ENCODE results near the gene FOXP1.
A peak's percentile ranks its signal among the peaks of the same experiment; 100 is the strongest.

FOXP1 gene

DNA sequence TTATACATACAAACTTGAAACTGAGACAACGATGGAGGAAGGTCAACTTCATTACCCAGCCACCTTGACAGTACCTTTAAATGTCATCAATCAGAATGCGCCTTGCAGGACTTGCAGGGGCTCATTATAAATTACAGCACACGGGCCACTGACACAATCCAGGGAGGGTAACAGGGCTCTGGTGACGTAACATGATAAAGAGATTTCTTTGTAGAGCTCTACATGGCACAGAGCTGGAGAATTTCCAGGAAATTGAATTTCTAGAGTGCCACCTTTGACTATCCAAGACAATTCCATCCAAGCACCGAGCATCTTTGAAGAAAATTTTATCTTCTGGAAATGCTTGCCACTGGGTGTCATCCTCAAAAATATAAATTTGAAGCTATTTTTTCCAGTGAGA, 486.0 kb downstream of the FOXP1 start:
- Mint-ChIP-seq H3K27me3 (no peaks in the 10 kb centered on the region), H3K36me3 (ENCODE audit: insufficient read depth) (no peaks in the 10 kb centered on the region), H3K4me3 (no peak overlapping the region), H3K27ac (peak overlapping the region in 1 of 2 donors; percentile 20), H3K4me1 (ENCODE audit: low read depth in 2 of 2) (peaks cover 33 to 63% of the 10 kb centered on the region in 2 donors), H3K9me3 (no peaks in the 10 kb centered on the region)
- ATAC-seq (replicated peaks) (no peak), DNase-seq (no peak)

DNA sequence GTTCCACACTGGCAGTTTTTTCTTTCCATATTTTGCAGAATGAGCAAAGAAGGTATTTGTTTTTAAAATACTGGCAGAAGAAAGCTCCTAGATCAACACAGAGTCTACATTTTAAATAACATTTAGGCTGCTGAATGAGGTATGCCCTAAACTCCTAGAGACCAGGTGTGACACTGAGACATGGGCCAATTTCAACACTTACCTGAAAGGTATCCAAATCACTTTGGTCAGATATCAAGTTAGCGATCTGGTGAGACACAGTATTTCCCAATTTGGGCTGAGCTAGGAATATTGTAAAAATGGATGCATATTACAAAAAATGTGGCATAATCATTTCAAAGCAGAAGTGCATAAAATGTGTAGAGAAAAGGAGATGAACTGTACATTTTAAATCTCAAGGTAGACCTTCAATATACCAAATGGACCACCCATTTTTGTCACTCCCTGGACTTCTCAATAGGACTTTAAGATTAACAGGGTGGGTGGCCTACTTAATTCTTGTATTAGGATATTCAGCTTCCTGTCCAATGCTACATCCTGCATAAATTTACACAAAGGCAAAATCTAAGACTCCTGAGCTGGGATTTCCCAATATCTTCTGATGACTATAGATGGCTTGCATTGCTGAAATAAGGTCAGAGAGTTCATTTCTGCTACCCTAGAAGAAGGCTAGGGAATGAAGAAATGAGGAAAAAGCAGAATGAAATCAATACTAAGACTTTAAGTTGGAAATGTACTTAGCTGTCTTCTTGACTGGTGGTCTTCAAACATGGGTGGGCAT, 487.8 kb downstream of the FOXP1 start:
- Mint-ChIP-seq H3K4me3 (no peak overlapping the region), H3K4me1 (ENCODE audit: low read depth in 2 of 2) (peaks cover 20 to 54% of the 10 kb centered on the region in 2 donors), H3K27ac (peak overlapping the region in 1 of 2 donors; percentile 58), H3K9me3 (no peaks in the 10 kb centered on the region), H3K36me3 (ENCODE audit: insufficient read depth) (peaks cover 5% of the 10 kb centered on the region), H3K27me3 (no peaks in the 10 kb centered on the region)
- no peak for ATAC-seq (replicated peaks)
- no peak for DNase-seq

DNA sequence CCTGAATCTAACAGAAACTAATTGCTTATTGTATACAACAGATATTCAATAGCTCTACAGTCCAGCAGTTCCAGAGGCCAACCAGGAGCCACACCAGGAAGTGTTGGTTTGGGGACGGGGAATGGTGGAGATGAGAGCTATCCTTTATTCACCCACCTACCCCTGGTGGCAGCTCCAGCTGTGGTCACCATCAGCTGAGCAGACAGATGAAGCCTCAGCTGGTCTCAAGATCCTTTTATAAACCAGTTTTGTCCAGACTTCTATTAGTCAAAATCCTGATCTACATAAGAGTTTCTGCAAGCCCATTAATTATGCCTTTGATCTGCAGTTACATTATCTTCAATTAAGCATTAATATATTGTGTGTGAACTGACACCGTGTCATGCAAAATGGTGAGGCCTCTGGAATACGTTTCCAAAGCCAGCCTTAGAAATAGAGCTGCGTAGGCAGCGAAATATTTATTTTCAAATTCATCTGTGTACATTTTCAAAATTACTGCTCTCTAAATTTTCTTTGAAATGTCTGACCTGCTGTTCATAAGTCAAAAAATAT, 488.8 kb downstream of the FOXP1 start:
- H3K9me3 Mint-ChIP-seq, result no peaks in the 10 kb centered on the region
- H3K4me3 Mint-ChIP-seq, result no peak overlapping the region

DNA sequence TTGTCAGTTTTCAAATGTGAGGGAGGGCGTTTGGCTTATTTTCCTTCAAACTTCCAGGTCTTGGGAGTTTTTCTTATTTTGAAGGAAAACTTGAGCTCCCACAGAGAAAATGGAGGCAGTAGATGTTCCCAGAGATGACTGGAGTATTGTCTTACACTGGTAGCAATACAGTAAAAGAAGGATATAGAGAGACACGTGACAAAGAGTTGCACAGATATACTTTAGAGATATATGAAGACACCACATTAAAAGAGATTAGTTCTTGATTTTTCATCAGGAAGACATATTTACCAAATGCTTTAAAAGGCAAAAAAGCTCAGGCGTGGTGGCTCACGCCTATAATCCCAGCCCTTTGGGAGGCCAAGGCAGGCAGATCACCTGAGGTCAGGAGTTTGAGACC, 490.9 kb downstream of the FOXP1 start:
- no peak for DNase-seq
- Mint-ChIP-seq H3K4me3 (no peak overlapping the region), H3K9me3 (no peaks in the 10 kb centered on the region), H3K27ac (peak overlapping the region in 1 of 2 donors; percentile 80), H3K27me3 (no peaks in the 10 kb centered on the region), H3K4me1 (ENCODE audit: low read depth in 2 of 2) (peaks cover 31 to 66% of the 10 kb centered on the region in 2 donors), H3K36me3 (ENCODE audit: insufficient read depth) (peaks cover 5% of the 10 kb centered on the region)
- no peak for ATAC-seq (replicated peaks)

More for the DNA sequence above, 488.8 kb downstream of the FOXP1 start:
- Mint-ChIP-seq H3K27me3 (no peaks in the 10 kb centered on the region), H3K4me1 (ENCODE audit: low read depth in 2 of 2) (peaks cover 15 to 53% of the 10 kb centered on the region in 2 donors), H3K27ac (peak overlapping the region in 1 of 2 donors; percentile 58), H3K36me3 (ENCODE audit: insufficient read depth) (peaks cover 5% of the 10 kb centered on the region)
- no peak for DNase-seq
- no peak for ATAC-seq (replicated peaks)

DNA sequence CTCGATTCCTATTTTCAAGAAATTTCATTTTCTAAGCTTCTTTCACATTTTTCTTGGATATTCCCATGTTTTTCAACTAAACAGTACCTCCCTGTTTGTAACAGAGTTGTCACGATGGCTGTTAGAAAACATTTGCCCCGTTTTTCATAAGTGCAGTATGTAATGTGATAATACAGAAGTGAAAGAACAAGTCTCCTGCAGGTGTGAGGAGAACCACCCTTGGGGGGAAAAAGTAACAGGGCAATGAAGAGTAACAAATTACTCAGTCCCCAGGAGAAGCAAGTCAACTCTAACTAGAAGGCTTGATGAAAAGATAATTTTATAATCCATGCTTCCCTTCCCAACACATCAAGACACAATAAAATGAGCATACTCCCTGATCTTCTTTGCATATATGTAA, 493.3 kb downstream of the FOXP1 start:
- Mint-ChIP-seq H3K9me3 (no peaks in the 10 kb centered on the region), H3K4me3 (no peak overlapping the region), H3K4me1 (ENCODE audit: low read depth in 2 of 2) (peaks cover 37 to 61% of the 10 kb centered on the region in 2 donors), H3K27ac (peak overlapping the region in 1 of 2 donors; percentile 48), H3K36me3 (ENCODE audit: insufficient read depth) (peaks cover 5% of the 10 kb centered on the region), H3K27me3 (no peaks in the 10 kb centered on the region)
- ATAC-seq (replicated peaks) (no peak), DNase-seq (no peak)

DNA sequence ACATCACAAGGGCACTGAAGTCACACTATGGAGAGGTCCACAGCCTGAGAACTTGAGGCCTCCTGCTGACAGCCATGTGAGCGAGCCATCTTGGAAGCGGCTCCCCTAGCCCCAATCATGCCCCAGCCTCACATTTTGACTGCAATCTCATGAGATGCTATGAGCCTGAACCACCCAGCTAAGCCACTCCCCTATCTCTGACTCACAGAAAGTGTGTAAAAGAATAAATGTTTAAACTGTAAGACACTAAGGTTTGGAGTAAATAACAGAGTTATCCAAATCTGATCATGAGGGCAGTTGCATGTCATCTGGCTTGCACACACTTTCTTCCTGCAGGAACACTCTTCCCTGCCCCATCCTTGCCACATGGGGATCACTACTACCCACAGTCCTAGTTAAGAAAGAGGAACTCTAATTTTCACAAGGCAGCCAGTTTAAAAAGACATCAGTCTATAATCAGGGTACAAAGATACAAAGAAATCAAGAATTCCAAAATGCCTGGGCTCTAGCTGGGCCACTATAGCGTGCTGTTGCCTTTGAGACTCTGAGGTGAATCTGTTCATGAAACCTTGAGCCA, 494.2 kb downstream of the FOXP1 start:
- Mint-ChIP-seq H3K9me3 (no peaks in the 10 kb centered on the region), H3K36me3 (ENCODE audit: insufficient read depth) (peaks cover 5% of the 10 kb centered on the region), H3K4me3 (peak overlapping the region; percentile 10 to 25), H3K4me1 (ENCODE audit: low read depth in 2 of 2) (peaks cover 37 to 66% of the 10 kb centered on the region in 2 donors), H3K27ac (peak overlapping the region in 1 of 2 donors; percentile 44), H3K27me3 (no peaks in the 10 kb centered on the region)
- no peak for DNase-seq
- ATAC-seq (replicated peaks), result no peak

DNA sequence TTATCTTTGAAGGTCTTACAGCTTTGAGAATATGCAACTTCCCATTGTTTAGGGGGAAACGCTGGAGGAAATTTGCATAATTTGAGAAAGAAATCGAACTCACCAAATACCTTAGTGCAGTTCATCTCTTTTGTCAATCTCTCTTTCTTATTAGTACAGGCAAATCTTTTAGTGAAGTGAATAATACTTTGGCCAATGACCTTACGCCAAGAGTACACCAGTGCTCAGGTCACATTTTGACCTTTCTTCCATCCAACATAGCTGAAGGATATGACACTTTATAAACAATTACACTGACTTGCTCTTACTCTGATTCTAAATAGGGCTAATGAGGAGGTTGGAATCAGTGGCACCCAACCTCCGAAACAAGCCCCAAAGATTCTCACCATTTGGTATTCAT, 494.8 kb downstream of the FOXP1 start:
- peak overlapping the region; percentile 14 to 65 for H3K27ac Mint-ChIP-seq
- H3K4me3 Mint-ChIP-seq, result peak overlapping the region in 1 of 2 donors; percentile 61
- H3K27me3 Mint-ChIP-seq, result no peaks in the 10 kb centered on the region
- ATAC-seq (replicated peaks), result no peak
- no peak for DNase-seq
- no peaks in the 10 kb centered on the region for H3K9me3 Mint-ChIP-seq
- H3K4me1 Mint-ChIP-seq (ENCODE audit: low read depth in 2 of 2), result peaks cover 40 to 69% of the 10 kb centered on the region in 2 donors
- H3K36me3 Mint-ChIP-seq (ENCODE audit: insufficient read depth), result peaks cover 5% of the 10 kb centered on the region

DNA sequence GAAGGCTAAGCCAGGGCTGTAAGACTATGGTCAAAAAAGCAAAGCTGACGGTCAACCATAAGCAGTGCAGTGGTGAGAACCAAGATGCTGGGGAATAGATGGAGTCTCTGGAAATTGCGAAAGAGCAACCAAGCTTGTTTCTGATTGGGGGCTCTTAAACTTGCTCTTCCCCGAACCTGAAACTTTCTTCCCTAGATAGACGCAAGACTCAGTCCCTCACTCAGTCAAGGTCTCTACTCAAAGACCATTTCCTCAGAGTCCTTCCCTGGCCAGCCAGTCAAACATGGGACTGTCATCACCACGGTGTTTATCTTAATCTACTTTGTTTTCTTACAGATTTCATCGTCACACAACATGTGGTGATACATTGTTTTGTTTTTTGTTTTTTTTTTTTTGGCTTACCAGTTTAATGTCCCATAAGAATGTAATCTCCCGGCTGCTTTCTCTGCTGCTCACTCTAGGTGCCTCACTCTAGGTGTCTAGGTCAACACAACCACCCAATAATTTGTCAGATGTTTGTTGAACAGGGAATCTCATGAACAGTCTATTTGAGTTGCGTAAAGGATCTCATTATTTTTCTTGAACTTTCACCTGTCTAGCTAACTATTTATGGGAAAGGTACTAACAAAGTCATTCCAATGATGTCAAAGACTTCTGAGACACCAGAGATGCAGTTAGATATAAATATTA, 495.4 kb downstream of the FOXP1 start:
- Mint-ChIP-seq H3K36me3 (ENCODE audit: insufficient read depth) (peaks cover 5% of the 10 kb centered on the region), H3K27ac (peak overlapping the region; percentile 14 to 65), H3K4me3 (peak overlapping the region; percentile 59 to 61), H3K4me1 (ENCODE audit: low read depth in 2 of 2) (peaks cover 46 to 75% of the 10 kb centered on the region in 2 donors), H3K9me3 (no peaks in the 10 kb centered on the region), H3K27me3 (no peaks in the 10 kb centered on the region)
- ATAC-seq (replicated peaks), result no peak
- DNase-seq, result no peak

DNA sequence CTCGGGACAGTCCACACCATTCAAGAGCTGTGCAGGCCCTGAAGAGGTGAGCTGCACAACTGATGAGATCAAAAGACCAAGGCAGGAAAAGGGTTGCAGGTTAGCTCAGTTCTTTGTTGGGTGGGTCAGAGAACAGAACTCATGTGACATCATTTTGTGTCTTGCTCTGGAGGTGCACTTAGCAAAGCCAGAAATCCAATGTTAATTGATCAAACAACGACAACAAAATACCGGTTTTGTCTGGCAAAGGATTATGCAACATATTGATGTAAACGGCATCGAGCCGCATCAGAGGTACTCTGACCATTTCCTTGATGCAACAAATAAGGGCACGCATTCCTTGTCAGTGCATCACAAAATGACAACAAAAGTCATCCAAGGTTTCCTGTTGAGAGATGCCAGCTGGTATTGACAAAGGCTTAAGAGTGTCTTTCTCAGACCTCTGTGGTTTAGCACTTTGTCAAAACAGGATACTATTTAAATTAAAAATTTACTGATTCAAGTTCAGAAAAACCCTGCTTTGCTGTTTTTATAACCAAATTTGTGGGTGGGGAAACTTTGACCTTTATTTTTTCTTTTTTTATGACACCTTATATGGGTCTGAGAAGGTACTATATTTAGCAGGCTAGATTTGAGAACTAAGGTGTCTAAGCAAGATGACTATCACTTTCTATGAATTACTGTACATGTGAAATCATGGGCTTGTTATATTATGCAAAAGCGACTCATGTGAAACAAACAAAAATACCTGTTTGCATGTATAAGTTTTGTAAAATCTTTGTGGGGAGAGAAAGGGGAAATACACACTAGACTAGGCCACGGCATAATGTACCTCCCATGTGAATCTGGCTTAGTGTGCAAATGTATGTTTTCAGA, 496.1 kb downstream of the FOXP1 start:
- H3K4me3 Mint-ChIP-seq, result peak overlapping the region; percentile 59 to 61
- peaks cover 5% of the 10 kb centered on the region for H3K36me3 Mint-ChIP-seq (ENCODE audit: insufficient read depth)
- ATAC-seq (replicated peaks) (peak; percentile 79), DNase-seq (peak; percentile 36 to 45 (median 39))
- H3K27ac Mint-ChIP-seq, result peak overlapping the region; percentile 14 to 65
- H3K27me3 Mint-ChIP-seq, result no peaks in the 10 kb centered on the region
- H3K9me3 Mint-ChIP-seq, result no peaks in the 10 kb centered on the region
- peaks cover 45 to 76% of the 10 kb centered on the region in 2 donors for H3K4me1 Mint-ChIP-seq (ENCODE audit: low read depth in 2 of 2)

DNA sequence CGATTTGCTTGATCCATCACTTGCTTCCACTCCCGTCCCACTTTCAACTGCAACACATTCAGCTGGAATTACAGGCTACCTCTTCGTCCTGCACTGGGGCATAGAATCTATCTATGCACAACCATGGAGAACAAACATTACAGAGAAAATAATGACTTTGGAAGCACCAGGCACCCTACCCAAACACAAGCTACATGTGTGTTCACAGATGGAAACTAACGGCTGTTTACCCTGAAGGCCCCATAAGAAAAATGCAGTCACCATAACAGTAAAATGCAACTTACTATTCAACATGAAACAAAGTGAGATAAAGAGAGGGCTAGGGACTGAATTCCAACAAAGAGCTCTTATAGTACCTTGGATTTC, 496.8 kb downstream of the FOXP1 start:
- Mint-ChIP-seq H3K36me3 (ENCODE audit: insufficient read depth) (no peaks in the 10 kb centered on the region), H3K4me1 (ENCODE audit: low read depth in 2 of 2) (peaks cover 45 to 71% of the 10 kb centered on the region in 2 donors)

DNA sequence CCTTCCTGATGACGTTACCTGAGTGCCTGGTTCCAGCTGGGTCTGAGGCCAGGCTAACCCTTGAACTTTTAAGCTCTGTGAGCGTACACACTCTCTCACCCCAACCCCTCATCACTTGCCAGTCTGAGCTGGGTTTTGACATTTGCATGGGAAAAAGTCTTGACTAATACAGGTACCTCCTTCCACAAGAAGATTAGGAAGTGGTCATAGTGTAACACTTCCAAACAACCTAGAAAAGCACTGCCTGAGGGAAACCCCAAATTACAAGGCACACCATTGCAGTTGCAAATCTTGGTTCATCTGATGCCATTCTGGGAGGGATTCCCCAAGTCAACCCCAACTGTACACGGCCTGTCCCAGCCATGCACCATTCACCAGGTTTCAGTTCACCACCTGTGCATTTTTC, 499.8 kb downstream of the FOXP1 start:
- Mint-ChIP-seq H3K4me3 (no peak overlapping the region), H3K9me3 (no peaks in the 10 kb centered on the region), H3K27ac (peak overlapping the region; percentile 41 to 78), H3K4me1 (ENCODE audit: low read depth in 2 of 2) (peaks cover 55 to 81% of the 10 kb centered on the region in 2 donors), H3K27me3 (no peaks in the 10 kb centered on the region), H3K36me3 (ENCODE audit: insufficient read depth) (peaks cover 4% of the 10 kb centered on the region)
- DNase-seq (no peak), ATAC-seq (replicated peaks) (no peak)

More for the DNA sequence above, 496.8 kb downstream of the FOXP1 start:
- no peak for DNase-seq
- Mint-ChIP-seq H3K27me3 (no peaks in the 10 kb centered on the region), H3K27ac (peak overlapping the region; percentile 14 to 65), H3K4me3 (peak overlapping the region; percentile 43 to 61), H3K9me3 (no peaks in the 10 kb centered on the region)
- ATAC-seq (replicated peaks), result no peak

DNA sequence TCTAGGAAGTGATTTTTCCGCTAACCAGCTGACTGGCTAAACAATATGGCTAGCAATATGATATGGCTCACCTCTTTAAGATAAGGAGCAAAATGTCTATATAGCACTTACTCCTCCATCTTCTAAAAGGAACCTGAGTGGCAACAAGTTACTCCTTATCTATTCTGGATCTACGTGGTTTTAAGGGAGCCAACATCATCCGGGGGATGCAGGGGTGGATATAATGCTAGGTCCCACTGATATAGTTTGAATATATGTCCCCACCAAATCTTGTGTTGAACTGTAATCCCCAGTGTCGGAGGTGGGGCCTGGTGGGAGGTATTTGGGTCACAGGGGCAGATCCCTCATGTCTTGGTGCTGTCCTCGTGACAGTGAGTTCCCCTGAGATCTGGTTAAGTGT, 500.7 kb downstream of the FOXP1 start:
- no peak for ATAC-seq (replicated peaks)
- no peaks in the 10 kb centered on the region for H3K9me3 Mint-ChIP-seq
- peak overlapping the region in 1 of 2 donors; percentile 41 for H3K27ac Mint-ChIP-seq
- no peak for DNase-seq
- peaks cover 4% of the 10 kb centered on the region for H3K36me3 Mint-ChIP-seq (ENCODE audit: insufficient read depth)
- H3K27me3 Mint-ChIP-seq, result no peaks in the 10 kb centered on the region
- H3K4me3 Mint-ChIP-seq, result no peak overlapping the region
- peaks cover 51 to 81% of the 10 kb centered on the region in 2 donors for H3K4me1 Mint-ChIP-seq (ENCODE audit: low read depth in 2 of 2)
